Central memory CD8-positive, alpha-beta T cell (primary cell): ENCODE data around the gene MORC3.
"Not testable (repeated sequence)": the region's sequence is repeated elsewhere in the genome, so short reads cannot be mapped to it uniquely, and the experiment has no call there.

ENCODE experiments used
- ATAC-seq: fragments of 150-1000 bp; cut with Tn5 transposase; replicated peaks from 2 replicates; pipeline ENCODE4 v1.10.0; 2022; ENCODE audit warnings: mild to moderate bottlenecking, moderate FRiP score, moderate number of reproducible peaks; ENCODE audit not compliant: poor library complexity, severe bottlenecking; ENCODE audit errors: extremely low read depth
- DNase-seq, 2 donors: peaks; one replicate each; pipeline ENCODE4 v3.0.0; 2021; ENCODE audit warnings: low spot score in 2 of 2
- H3K27ac Mint-ChIP-seq: one replicate; pipeline ENCODE4 v1.8.0; 2022; ENCODE audit warnings: low read depth, mild to moderate bottlenecking, moderate library complexity, mixed read lengths
- H3K27me3 Mint-ChIP-seq: one replicate; pipeline ENCODE4 v1.8.0; 2022; ENCODE audit warnings: mixed read lengths
- H3K36me3 Mint-ChIP-seq: one replicate; pipeline ENCODE4 v1.8.0; 2022; ENCODE audit warnings: mild to moderate bottlenecking, moderate library complexity, mixed read lengths; ENCODE audit not compliant: insufficient read depth
- H3K4me1 Mint-ChIP-seq: one replicate; pipeline ENCODE4 v1.8.0; 2022; ENCODE audit warnings: mixed read lengths
- H3K4me3 Mint-ChIP-seq: one replicate; pipeline ENCODE4 v1.8.0; 2022; ENCODE audit warnings: mild to moderate bottlenecking, moderate library complexity, mixed read lengths
- H3K9me3 Mint-ChIP-seq: one replicate; pipeline ENCODE4 v1.8.0; 2022; ENCODE audit warnings: mixed read lengths

MORC3 gene

DNA sequence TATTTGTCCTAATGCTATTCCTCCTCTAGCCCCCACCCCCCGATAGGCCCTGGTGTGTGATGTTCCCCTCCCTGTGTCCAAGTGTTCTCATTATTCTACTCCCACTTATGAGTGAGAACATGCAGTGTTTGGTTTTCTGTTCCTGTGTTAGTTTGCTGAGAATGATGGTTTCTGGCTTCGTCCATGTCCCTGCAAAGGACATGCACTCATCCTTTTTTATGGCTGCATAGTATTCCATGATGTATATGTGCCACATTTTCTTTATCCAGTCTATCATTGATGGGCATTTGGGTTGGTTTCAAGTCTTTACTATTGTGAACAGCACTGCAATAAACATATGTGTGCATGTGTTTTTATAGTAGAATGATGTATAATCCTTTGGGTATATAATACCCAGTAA, 6.6 kb upstream of the MORC3 start:
- not testable (repeated sequence) for H3K27me3 Mint-ChIP-seq, H3K9me3 Mint-ChIP-seq, DNase-seq, H3K4me3 Mint-ChIP-seq, H3K36me3 Mint-ChIP-seq, H3K27ac Mint-ChIP-seq, H3K4me1 Mint-ChIP-seq, ATAC-seq

GRCh38 chr21:36316045-36316444, 4.0 kb upstream of the MORC3 start:
- H3K27ac Mint-ChIP-seq, H3K27me3 Mint-ChIP-seq, H3K9me3 Mint-ChIP-seq, ATAC-seq, H3K4me3 Mint-ChIP-seq, DNase-seq: not testable (repeated sequence)
- Mint-ChIP-seq H3K36me3 (peaks cover 12% of the 10 kb centered on the region), H3K4me1 (peaks cover 11% of the 10 kb centered on the region)

DNA sequence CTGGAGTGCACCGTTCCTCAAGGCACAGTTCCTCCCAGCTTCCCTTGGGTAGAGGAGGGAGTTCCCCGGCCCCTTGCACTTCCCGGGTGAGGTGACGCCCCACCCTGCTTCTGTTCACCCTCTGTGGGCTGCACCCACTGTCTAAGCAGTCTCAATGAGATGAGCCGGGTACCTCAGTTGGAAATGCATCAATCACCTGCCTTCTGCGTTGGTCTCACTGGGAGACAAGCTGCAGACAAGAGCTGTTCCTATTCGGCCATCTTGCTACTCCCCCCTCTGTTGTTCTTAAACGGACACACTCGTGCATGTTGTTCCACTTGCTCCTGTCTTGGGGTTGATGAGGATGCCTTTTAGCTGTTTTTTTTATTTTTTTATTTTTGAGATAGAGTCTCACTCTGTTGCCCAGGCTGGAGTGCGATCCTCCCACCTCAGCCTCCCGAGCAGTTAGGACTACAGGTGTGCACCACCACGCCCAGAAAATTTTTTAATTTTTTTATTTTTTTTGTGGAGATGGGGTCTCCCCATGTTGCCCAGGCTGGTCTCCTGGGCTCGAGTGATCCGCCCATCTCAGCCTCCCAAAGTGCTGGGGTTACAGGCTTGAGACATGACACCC, 3.0 kb upstream of the MORC3 start:
- DNase-seq (no peak), ATAC-seq (no peak)
- Mint-ChIP-seq H3K4me1 (peaks cover 20% of the 10 kb centered on the region), H3K9me3 (no peaks in the 10 kb centered on the region), H3K27ac (no peak overlapping the region), H3K27me3 (no peaks in the 10 kb centered on the region), H3K36me3 (peaks cover 17% of the 10 kb centered on the region), H3K4me3 (no peak overlapping the region)

DNA sequence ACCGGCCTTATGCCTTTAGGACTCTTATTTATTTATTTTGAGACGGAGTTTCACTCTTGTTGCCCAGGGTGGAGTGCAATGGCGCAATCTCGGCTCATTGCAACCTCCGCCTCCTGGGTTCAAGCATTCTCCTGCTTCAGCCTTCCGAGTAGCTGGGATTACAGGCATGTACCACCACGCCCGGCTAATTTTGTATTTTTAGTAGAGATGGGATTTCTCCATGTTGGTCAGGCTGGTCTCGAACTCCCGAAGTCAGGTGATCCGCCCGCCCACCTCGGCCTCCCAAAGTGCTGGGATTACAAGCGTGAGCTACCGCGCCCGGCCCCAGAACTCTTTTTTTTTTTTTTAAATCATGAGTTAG, 611 bp upstream of the MORC3 start:
- Mint-ChIP-seq H3K4me1 (peaks cover 41% of the 10 kb centered on the region), H3K4me3 (peak overlapping the region; percentile 92), H3K27ac (peak overlapping the region; percentile 92), H3K36me3 (peaks cover 28% of the 10 kb centered on the region)
- not testable (repeated sequence) for ATAC-seq, H3K9me3 Mint-ChIP-seq, DNase-seq, H3K27me3 Mint-ChIP-seq

- Mint-ChIP-seq H3K27me3 (no peaks in the 10 kb centered on the region), H3K36me3 (peaks cover 36% of the 10 kb centered on the region), H3K4me1 (peaks cover 44% of the 10 kb centered on the region), H3K9me3 (no peaks in the 10 kb centered on the region), H3K27ac (peak overlapping the region; percentile 92), H3K4me3 (peak overlapping the region; percentile 92)
- ATAC-seq: peak; percentile 62
- DNase-seq: peak in 1 of 2 donors; percentile 32
Observed at GRCh38 chr21:36320421-36321324, 676 bp downstream of the MORC3 start.

DNA sequence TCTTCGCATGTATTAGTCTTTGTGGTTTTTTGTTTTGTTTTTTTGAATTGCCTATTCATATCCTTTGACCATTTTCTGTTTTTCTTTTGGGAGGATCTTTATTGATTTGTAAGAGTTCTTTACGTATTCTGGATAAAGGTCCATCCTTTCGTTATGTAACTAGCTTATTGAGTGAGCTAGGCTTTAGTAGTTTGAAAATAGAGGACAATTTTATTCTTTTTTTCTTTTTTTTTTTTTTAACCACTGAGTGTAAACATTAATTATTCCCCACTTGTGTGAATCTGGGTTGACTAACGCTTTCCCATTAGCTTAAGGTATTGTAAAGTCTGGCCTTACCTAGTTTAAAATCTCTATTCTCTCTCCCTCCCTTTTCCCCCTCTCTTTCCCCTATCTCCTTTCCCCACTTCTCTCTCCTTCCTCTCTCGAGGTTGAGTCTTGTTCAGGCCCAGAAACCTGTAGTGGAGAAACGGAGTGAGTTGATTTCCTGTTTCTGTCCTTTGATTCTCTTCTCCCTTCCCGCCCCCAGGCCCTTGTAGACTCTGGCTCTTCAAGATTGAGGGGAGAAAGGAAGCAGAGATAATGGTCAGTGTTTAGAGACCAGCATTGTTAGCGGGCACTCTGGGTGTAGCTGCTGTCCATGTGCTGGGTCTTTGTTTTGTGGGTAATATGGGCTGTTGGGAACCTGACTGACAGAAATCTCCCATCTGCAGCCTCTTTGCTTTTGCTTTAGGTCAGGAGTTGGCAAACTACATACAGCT, 1.5 kb downstream of the MORC3 start:
- no peak for DNase-seq
- Mint-ChIP-seq H3K4me1 (peaks cover 44% of the 10 kb centered on the region), H3K27ac (peak overlapping the region; percentile 92), H3K9me3 (no peaks in the 10 kb centered on the region), H3K4me3 (peak overlapping the region; percentile 92), H3K36me3 (peaks cover 36% of the 10 kb centered on the region), H3K27me3 (no peaks in the 10 kb centered on the region)
- ATAC-seq: no peak

- DNase-seq (no peak), ATAC-seq (no peak)
- Mint-ChIP-seq H3K36me3 (peaks cover 36% of the 10 kb centered on the region), H3K9me3 (no peaks in the 10 kb centered on the region), H3K4me1 (peaks cover 44% of the 10 kb centered on the region), H3K4me3 (peak overlapping the region; percentile 92), H3K27me3 (no peaks in the 10 kb centered on the region), H3K27ac (peak overlapping the region; percentile 92)
Observed at GRCh38 chr21:36322083-36322424, 2.1 kb downstream of the MORC3 start.

DNA sequence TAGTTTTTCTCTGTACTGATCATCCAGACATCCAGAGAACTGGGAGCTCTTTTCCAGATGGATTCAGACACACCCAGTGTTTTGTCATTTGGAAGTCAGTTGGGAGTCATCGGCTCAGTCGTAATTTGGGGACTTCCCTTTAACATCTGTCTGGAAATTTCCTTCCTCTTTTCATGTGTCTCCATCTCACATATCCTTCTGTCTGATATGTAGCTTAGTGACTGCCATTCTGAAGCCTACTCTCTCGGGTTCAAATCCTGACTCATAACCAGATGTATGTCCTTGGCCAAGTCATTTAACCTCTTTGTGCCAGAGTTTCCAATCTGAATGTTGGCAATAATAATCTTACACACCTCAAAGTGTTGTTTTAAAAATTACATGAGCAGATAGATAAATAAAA, 3.0 kb downstream of the MORC3 start:
- H3K4me3 Mint-ChIP-seq: peak overlapping the region; percentile 52
- H3K27me3 Mint-ChIP-seq: no peaks in the 10 kb centered on the region
- DNase-seq (no peak), ATAC-seq (no peak)
- H3K4me1 Mint-ChIP-seq: peaks cover 48% of the 10 kb centered on the region
- H3K36me3 Mint-ChIP-seq: peaks cover 40% of the 10 kb centered on the region
- H3K27ac Mint-ChIP-seq: peak overlapping the region; percentile 92
- no peaks in the 10 kb centered on the region for H3K9me3 Mint-ChIP-seq

- ATAC-seq (no peak), DNase-seq (no peak)
- Mint-ChIP-seq H3K9me3 (no peaks in the 10 kb centered on the region), H3K27ac (no peak overlapping the region), H3K4me3 (no peak overlapping the region), H3K36me3 (peaks cover 44% of the 10 kb centered on the region), H3K4me1 (peaks cover 54% of the 10 kb centered on the region), H3K27me3 (no peaks in the 10 kb centered on the region)
Observed at GRCh38 chr21:36325373-36326010, 5.5 kb downstream of the MORC3 start.

GRCh38 chr21:36330904-36331303, 10.9 kb downstream of the MORC3 start:
- peak overlapping the region; percentile 73 for H3K27ac Mint-ChIP-seq
- H3K4me3 Mint-ChIP-seq: no peak overlapping the region
- peaks cover 49% of the 10 kb centered on the region for H3K36me3 Mint-ChIP-seq
- H3K27me3 Mint-ChIP-seq: no peaks in the 10 kb centered on the region
- H3K9me3 Mint-ChIP-seq: no peaks in the 10 kb centered on the region
- ATAC-seq (peak; percentile 71), DNase-seq (peak in 1 of 2 donors; percentile 34)
- peaks cover 30% of the 10 kb centered on the region for H3K4me1 Mint-ChIP-seq

DNA sequence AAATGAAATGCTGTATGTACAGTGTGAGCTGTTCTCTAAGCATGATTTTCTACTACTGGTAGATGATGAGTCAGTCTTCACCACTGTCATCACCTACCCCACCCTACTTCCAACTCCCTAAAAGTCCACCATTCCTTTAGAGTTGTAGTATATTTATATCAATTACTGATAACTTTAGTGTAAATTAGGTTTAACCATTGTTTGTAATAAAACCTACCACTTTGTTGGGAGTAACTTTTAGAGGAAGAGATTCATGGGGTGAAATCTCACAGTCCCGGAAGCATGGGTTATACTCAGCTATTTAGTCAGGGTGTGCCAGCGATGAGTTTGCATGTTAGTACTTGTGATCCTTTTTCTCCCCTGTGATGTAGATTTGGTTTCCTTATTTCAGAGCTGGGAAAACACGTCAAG, 17.1 kb downstream of the MORC3 start:
- no peak for ATAC-seq
- peaks cover 14% of the 10 kb centered on the region for H3K4me1 Mint-ChIP-seq
- H3K27ac Mint-ChIP-seq: no peak overlapping the region
- H3K9me3 Mint-ChIP-seq: no peaks in the 10 kb centered on the region
- no peaks in the 10 kb centered on the region for H3K27me3 Mint-ChIP-seq
- DNase-seq: no peak
- H3K4me3 Mint-ChIP-seq: no peak overlapping the region
- H3K36me3 Mint-ChIP-seq: peaks cover 73% of the 10 kb centered on the region

- Mint-ChIP-seq H3K9me3 (no peaks in the 10 kb centered on the region), H3K4me3 (no peak overlapping the region), H3K27me3 (no peaks in the 10 kb centered on the region), H3K4me1 (peaks cover 14% of the 10 kb centered on the region), H3K27ac (no peak overlapping the region), H3K36me3 (peaks cover 75% of the 10 kb centered on the region)
- ATAC-seq: no peak
- DNase-seq: no peak
Observed at GRCh38 chr21:36338975-36339374, 19.0 kb downstream of the MORC3 start.
